ENCODE data around the gene AKR7A2. TPM values are rescaled to one million over a fixed set of nuclear protein-coding genes. Genes with fewer than 3 reads are reported as not detected.

AKR7A2 gene
- total RNA-seq, 1 experiment from 2014 or later = 87.8 TPM

DNA sequence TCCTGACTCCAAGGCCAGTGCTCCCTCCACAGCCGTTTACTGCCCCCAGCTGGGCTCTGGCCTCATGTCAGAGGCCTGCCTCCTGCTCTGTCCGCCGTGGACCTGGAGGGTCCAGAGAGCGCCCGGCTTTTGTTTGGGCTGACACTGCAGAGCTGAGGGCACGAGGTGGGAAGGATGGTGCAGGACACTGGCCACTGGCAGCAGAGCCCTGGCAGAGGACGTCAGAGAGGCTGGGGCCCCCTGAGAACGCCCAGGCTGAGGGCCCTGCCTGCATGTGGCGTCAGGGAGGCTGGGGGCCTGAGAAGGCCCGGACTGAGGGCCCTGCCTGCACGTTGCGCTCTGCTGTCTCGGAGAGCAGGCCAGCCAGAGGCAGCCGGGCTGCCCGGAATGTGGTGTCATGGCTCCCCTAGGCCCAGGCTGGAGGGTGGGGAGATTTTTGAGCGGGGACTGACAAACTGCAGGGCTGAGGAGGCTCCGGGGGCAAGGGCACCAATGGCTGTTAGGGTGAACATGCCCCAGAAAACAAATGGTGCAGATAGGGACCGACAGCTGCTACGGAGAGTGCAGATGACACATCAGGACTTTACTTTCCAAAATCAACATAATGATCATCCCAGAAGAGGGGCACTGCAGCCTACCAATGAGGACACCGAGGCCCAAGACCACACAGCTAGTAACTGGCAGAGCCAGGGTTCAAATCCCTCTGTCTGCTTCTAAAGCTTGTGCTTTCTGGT, 31.8 kb upstream of the AKR7A2 start:
- no peak for DNase-seq (ENCODE audit: low spot score)

DNA sequence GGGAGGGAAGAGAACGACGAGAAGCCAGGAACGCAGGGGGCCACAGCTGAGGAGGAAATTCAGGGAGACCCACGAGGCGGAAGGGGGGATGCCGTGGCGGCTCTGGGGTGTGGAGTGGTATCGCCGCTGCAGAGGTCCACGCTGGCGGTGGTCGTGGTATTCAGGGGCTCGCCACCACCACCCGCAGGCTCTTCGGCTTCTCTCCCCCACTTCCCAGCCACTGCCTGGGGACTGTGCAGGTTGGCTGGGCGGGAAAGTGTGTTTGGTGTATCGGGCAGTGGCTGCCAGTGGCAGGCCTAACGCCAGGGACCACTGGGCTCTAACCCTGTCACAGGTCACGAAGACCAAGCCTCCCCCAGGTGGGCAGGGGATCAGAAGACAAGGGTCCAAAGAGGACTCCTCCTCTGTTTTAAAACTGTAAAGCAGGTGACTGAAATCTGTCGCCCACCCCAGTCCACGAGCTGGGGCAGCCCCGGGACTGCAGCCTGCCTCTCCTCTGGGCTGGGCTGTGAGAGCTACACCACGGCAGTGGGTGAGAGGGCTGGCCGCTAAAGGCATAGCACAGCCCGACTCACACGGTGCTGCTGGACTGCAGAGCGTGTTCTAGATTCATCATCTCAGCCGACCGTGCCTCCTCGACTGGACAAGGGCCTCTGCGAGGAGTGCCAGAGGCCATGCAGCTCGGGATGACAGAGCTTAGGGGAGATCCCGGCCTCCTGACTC, 31.1 kb upstream of the AKR7A2 start:
- DNase-seq (ENCODE audit: low spot score) = no peak

- no peak for DNase-seq (ENCODE audit: low spot score)
Observed at GRCh38 chr1:19342062-19342750, 30.3 kb upstream of the AKR7A2 start.

DNA sequence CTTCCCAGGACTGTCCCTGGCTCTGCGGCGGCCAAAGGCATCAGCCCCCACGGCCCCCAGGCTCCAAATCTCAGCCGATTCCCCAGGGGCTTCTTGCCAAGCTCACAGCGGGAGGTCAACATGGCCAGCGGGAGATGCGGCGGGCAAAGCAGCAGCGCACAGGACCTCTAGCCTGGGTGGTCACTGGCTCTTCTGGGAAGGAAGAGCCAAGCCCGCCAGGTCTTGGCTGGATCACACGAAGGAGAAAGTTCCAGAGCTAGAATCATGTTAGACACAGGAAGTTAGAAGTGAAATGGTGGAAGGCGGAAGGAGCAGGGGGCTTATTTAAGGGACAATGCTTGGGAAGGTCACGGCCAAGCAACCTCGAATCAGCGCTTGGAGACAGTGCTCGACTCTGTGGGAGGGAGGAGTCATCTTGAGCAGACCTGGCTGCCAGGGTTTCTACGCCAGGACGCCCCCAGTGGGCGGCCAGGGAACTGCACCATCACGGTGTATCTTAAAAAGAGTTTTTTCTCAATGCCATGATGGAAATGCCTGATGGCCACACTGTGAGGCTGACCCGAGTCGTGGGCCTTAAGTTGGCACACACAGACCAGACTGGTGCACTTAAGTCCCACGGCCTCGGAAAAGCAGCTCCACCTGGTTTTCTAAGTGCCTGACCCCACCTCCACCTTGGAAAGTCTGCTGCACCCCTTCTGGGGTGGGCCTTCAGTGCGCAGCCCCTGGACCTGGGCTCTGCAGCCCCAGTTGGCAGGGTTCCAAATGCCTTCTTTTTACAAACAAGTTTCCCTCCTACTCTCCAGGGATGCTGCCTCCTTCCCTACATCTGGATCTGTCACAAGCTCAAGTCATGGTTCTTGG, 29.5 kb upstream of the AKR7A2 start:
- DNase-seq (ENCODE audit: low spot score) = peak; percentile 55

GRCh38 chr1:19340387-19340937, 28.5 kb upstream of the AKR7A2 start:
- no peak for DNase-seq (ENCODE audit: low spot score)

GRCh38 chr1:19339214-19339861, 27.4 kb upstream of the AKR7A2 start:
- DNase-seq (ENCODE audit: low spot score) = no peak

- no peak for DNase-seq (ENCODE audit: low spot score)
Observed at GRCh38 chr1:19338323-19338762, 26.4 kb upstream of the AKR7A2 start.

- no peak for DNase-seq (ENCODE audit: low spot score)
Observed at GRCh38 chr1:19337289-19337688, 25.3 kb upstream of the AKR7A2 start.

DNA sequence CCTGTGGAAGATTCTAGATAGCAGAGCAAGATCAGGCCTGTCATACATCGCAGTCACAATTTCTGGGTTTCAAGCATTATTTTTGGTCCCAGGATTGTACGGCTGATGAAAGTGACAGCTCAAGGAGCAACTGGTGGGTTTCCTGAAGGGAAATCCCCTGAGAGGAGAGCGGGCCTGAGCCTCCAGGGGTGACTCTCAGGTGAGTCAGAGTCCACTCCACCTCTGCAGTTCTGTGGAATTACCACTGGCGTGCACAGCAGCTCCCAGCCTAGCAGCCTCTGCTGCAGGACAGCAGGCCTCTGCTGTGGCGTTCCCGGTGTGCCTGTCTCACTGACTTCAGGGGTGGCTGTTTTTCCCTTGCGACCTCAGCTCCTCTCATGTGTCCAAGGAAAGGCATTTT, 24.6 kb upstream of the AKR7A2 start:
- no peak for DNase-seq (ENCODE audit: low spot score)

- DNase-seq (ENCODE audit: low spot score) = no peak
Observed at GRCh38 chr1:19333587-19334354, 21.8 kb upstream of the AKR7A2 start.

DNA sequence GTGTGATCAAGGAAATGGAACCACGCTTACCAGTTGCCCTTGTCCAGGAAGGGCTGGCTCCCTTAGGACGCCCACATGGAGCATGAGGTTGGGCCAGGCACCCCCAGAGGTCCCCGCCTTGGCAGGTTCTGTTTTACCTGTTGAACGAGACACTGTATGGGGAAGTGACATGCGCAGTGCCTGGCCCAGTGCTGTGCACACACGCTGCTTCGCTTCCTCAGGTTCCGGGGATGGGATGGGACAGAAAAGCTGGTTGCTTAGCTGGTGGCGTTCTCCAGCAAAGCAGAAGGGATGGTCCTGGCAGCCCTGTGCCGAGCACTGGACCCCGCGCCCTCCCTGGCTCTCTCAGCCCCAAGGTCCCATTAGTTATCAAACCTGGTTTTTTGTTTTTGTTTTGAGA, 20.9 kb upstream of the AKR7A2 start:
- no peak for DNase-seq (ENCODE audit: low spot score)

- DNase-seq (ENCODE audit: low spot score) = no peak
Observed at GRCh38 chr1:19331262-19331878, 19.4 kb upstream of the AKR7A2 start.

- DNase-seq (ENCODE audit: low spot score) = no peak
Observed at GRCh38 chr1:19330449-19331135, 18.6 kb upstream of the AKR7A2 start.

- DNase-seq (ENCODE audit: low spot score) = no peak
Observed at GRCh38 chr1:19329611-19330010, 17.7 kb upstream of the AKR7A2 start.

- DNase-seq (ENCODE audit: low spot score) = no peak
Observed at GRCh38 chr1:19329188-19329587, 17.2 kb upstream of the AKR7A2 start.

DNA sequence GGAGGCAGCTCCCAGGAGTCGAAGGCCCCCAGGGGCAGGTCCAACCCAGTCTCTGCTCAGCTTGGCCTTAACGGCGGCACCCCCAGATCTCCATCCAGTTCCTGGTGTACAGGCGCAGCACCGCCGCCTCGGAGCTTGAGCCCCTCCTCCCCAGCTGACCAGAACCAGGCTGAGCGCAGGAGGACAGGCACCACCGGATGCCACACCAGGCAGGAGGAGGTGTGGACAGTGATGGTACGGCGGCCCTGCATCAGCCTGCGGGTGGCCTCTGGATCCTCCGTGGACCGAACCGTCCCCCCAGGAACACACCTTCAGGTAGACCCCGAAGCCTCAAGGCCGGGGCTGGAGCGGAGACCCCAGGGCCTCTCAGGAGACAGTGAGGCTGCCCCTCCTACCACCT, 16.5 kb upstream of the AKR7A2 start:
- no peak for DNase-seq (ENCODE audit: low spot score)

DNA sequence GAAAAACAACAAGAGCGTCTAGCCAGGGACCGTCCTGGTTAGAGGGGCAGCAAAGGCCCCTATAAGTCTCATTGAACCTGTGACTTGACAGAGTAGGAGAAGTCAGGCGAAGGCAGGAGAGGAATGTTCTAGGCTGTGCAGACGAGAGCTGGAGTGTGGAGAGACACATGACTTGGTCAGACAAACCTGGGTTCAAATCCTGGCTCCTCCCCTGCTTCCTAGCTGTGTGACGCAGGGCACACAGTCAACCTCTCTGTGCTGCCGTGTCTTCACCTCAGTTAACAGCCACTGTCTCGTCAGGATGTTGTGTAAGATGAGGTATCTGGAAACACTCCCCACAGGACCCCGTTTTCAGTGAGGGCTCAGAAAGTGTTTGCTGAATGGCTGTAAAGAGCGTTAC, 15.8 kb upstream of the AKR7A2 start:
- DNase-seq (ENCODE audit: low spot score) = no peak

GRCh38 chr1:19327301-19327700, 15.4 kb upstream of the AKR7A2 start:
- DNase-seq (ENCODE audit: low spot score) = no peak

DNA sequence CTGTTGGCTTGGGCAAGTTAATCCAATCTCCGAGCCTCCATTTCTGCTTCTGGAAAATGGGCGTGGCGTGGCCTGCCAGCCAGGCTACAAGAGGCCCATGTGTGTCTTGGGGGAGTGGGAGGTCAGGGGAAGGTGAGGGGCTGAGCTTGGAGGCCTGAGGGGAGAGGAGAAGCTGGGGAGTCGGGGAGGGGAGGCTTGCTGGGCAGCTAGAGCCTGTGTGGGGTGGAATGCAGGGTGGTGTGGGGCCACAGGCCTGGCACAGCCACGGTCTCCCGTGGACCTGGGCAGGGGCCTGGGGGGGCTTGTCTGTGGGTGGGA, 14.8 kb upstream of the AKR7A2 start:
- DNase-seq (ENCODE audit: low spot score) = no peak

Measured in H4 (cell line).